GM13977 (cell line): ENCODE measurements around the gene TIPARP.

Source experiments
- DNase-seq: peaks from one replicate; pipeline ENCODE4 v3.0.0; 2012; ENCODE audit warnings: low spot score
- CTCF ChIP-seq: IDR thresholded peaks from 2 replicates; pipeline ENCODE4 v1.5.1; 2012; ENCODE audit warnings: mild to moderate bottlenecking, control low read depth; ENCODE audit not compliant: insufficient read depth; ENCODE audit errors: extremely low read depth, missing control alignments
- in situ Hi-C: fragments of 300-500 bp; cut with MboI; formaldehyde crosslinking; loops from one replicate; pipeline ENCODE4 v1.12.0; 2022; ENCODE audit warnings: low sequenced_read_pairs, low pct_unique_long_range_greater_than_20kb, mixed read lengths, inconsistent platforms; ENCODE audit not compliant: unreplicated experiment

The TIPARP gene

GRCh38 chr3:156630773-156631093, 43.7 kb upstream of the TIPARP start:
- TF ChIP-seq CTCF, result no peak
- in situ Hi-C loops, result no loop called here
- no peak for DNase-seq

GRCh38 chr3:156631323-156631722, 43.1 kb upstream of the TIPARP start:
- DNase-seq, result no peak
- in situ Hi-C loops, result no loop called here
- no peak for TF ChIP-seq CTCF

- TF ChIP-seq CTCF, result no peak
- DNase-seq, result no peak
- in situ Hi-C loops, result no loop called here
Observed at GRCh38 chr3:156632601-156633000, 41.8 kb upstream of the TIPARP start.

- TF ChIP-seq CTCF, result no peak
- in situ Hi-C loops, result no loop called here
- DNase-seq, result no peak
Observed at GRCh38 chr3:156633335-156633734, 41.1 kb upstream of the TIPARP start.

GRCh38 chr3:156635034-156635433, 39.4 kb upstream of the TIPARP start:
- TF ChIP-seq CTCF, result no peak
- no peak for DNase-seq
- in situ Hi-C loops, result no loop called here

GRCh38 chr3:156635973-156636372, 38.4 kb upstream of the TIPARP start:
- DNase-seq, result no peak
- in situ Hi-C loops, result no loop called here
- no peak for TF ChIP-seq CTCF

- DNase-seq, result no peak
- in situ Hi-C loops, result no loop called here
Observed at GRCh38 chr3:156637480-156638022, 36.8 kb upstream of the TIPARP start.

More at GRCh38 chr3:156637480-156638022, 36.8 kb upstream of the TIPARP start:
- TF ChIP-seq CTCF, result no peak
